Erythroblast (primary cell): ENCODE measurements around the gene LAPTM5.

Experiments used
- GATA1 ChIP-seq: IDR thresholded peaks from 2 replicates; pipeline ENCODE4 v1.6.1; 2011; ENCODE audit warnings: low read depth, mild to moderate bottlenecking, control low read depth, low read length, moderate library complexity
- POLR2A ChIP-seq: IDR thresholded peaks from 2 replicates; pipeline ENCODE4 v1.6.1; 2011; ENCODE audit warnings: mild to moderate bottlenecking, low read length

DNA sequence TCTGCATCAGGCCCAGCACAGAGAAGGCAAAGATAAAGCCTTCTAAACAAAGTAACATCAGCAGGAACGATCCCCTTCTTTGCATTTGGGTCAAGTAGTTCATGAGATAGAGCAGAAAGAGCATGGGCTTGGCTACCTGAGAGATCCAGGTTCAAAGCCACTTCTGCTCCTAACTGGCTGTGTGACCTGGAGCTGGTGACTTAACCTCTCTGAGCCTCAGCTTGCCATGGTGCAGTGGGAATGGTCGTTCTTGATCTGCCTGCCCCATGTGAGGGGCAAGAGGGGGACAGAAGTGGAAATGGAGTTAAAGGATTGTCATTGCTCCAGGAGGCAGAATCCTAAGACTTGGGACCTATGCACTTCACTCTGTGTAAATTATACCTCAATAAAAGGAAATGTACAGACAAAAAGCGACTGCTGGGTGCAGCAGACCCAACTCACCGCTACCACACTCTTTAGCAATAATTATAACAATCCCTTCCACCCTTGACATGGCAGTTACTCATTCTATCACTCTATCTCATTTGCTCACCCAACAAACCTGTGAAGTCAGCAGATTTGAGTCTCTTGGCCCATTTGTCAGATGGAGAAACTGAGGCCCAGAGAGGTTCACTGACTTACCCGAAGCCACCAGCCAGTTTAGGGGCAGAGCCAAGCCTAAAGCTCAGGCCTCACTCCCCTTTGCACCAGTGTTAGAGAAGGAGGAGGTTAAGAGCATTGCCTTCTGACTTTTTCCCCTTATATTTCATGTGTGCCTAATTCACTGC is 32.7 kb downstream of the LAPTM5 start:
- TF ChIP-seq POLR2A (no peak), GATA1 (no peak)
